Activated CD8-positive, alpha-beta memory T cell treated with anti-CD3 and anti-CD28 coated beads, Interleukin-2, amount 50 U/mL, for 1 hour (primary cell): Measurements from ENCODE around the gene SIGLEC6.
"Not testable (repeated sequence)": the region's sequence is repeated elsewhere in the genome, so short reads cannot be mapped to it uniquely, and the experiment has no call there.

Experiments used
- DNase-seq: peaks from one replicate; pipeline ENCODE4 v3.0.0-alpha.2; 2020; ENCODE audit errors: extremely low read depth

SIGLEC6 gene

DNA sequence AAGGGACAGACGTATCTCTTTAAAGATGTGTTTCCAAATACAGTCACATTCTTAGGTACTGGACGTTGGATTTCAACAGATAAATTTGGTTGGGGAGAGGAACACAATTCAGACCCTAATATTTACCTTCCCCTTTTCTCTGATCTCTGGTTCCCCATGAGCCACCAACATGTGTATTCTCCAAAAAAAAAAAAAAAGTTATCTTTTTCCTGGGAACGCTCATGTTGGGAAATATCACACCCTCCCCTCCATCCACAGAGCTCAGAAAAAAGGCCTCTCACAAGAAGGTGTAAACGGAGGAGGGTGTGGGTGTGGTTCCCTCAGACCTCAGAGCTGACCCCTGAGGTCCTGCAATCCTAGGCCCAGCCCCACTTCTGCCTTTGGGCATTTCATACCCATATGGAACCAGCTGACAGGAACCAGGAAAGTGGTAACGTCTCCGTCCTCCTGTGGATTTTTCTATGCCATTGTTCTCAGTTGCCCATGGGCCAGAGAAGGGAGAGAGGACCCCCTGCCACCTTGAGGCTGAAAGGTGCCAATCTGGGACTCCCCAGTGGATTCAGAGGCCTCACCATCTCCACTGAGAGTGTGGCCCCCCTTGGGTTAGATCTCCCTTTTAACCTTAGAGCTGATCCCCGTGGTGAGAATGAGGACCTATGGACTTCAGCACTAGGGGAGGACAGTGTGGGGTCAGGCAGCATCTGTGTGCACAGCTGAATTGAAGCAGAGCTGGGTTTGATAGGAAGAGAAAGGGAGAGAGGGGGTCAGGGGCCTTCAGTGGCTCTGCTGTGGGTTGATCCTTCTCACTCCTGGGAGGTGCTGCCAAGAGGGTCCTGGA is 21.4 kb downstream of the SIGLEC6 start:
- no peak for DNase-seq

GRCh38 chr19:51508059-51508733 is 23.3 kb downstream of the SIGLEC6 start:
- DNase-seq: no peak

DNA sequence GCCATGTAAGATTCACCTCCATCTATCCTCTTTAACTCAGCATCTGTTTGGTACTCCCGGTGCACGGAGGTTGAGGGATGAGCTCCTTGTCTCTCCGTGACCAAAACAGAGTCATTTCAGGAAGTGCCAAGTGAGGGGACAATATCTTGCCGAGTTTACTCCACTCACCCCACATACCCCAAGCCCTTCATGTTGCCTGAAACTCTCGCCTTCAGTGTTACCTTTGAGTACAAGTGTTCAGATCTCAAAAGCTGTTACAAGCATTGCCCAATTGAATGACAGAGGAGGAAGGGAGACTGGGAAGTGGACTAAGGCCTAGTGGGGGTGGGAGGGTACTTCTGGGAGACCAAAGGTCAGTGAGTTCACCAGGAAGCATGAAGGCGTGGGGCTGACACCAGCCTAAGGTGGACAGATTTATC is 23.8 kb downstream of the SIGLEC6 start:
- no peak for DNase-seq

DNA sequence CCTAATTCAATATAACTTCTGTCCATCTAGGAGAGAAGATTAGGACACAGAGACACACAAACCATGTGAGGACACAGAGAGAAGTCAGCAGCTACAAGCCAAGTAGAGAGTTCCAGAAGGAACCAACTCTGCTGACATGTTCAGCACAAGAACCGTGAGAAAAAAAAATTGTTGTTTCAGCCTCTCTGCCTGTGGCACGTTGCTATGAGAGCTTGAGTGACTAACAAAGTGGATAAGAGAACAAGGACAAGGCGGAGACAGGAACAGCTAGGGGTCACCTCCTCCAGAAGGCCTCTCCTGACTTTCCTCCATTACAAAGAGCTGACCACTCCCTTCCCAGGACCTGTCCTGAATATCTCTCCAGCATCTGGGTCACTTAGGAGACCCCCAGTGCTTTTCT is 24.3 kb downstream of the SIGLEC6 start:
- no peak for DNase-seq

- no peak for DNase-seq
These were observed 25.6 kb downstream of the SIGLEC6 start for GRCh38 chr19:51505904-51506303.

- no peak for DNase-seq
These were observed 27.6 kb downstream of the SIGLEC6 start for GRCh38 chr19:51503896-51504295.

GRCh38 chr19:51503286-51503817 is 28.1 kb downstream of the SIGLEC6 start:
- DNase-seq: no peak

DNA sequence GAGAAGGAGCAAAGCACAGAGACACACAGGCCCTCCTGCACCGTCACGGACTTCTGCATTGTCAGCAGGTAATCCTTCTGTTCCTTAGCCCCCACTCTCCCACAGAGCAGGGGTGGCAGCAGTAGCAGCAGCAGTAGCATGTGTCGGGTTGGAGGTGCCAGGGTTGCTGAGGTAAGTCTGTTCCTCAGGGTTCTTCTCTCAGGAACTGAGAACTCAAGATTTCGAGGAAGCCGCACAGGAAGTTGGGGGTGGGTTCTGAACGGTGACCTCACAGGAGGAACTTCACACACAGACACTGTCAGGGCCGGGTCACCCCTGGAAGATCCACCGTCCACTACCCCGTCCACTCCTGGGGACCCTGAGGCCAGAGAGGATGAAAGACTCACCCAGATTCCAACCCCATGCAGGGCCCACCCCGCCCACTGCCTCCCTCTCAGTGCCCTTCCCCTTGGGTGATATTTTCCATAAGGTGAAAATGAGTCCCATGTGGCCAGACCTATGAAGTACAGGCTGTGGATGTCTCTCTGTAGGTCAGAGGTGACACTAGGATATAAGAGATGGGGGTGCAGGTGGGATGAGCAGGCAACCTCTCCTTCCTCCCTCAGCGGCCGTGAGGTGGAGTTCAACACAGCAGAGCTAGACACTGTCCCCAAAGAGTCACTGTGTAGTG is 29.7 kb downstream of the SIGLEC6 start, which contains the start of gene SIGLEC12:
Gene SIGLEC12 (minus strand): TSS at position 207 of the 670 bp plus-strand sequence. CDS start 67 bp downstream, at position 140.
- no peak for DNase-seq

- not testable (repeated sequence) for DNase-seq
These were observed 30.5 kb downstream of the SIGLEC6 start for GRCh38 chr19:51500931-51501330.

- DNase-seq: no peak
These were observed 33.8 kb downstream of the SIGLEC6 start for GRCh38 chr19:51497666-51498065.

GRCh38 chr19:51493776-51494175 is 37.7 kb downstream of the SIGLEC6 start:
- DNase-seq: no peak

DNA sequence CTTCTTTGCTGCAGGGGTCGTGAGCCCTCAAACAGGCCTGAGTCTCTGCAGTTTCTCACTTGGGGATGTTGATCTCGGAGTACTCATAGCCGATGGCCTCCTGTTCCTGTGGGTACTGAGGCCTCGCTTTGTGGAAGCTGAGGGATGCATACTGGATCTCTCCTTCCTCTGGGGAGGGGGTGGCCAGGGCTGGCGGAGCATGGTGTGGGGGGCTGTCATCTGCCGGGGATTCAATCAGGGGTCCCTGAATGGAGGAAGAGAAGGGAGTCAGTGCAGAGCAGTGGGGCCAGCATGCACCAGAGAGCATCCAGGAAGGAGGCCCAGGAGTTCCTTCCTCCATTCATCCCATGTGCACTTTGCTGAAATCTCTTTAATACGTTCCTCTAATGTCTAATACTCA is 39.9 kb downstream of the SIGLEC6 start:
- no peak for DNase-seq

- DNase-seq: no peak
These were observed 40.8 kb downstream of the SIGLEC6 start for GRCh38 chr19:51490676-51491075.

- no peak for DNase-seq
These were observed 42.4 kb downstream of the SIGLEC6 start for GRCh38 chr19:51489113-51489512.

DNA sequence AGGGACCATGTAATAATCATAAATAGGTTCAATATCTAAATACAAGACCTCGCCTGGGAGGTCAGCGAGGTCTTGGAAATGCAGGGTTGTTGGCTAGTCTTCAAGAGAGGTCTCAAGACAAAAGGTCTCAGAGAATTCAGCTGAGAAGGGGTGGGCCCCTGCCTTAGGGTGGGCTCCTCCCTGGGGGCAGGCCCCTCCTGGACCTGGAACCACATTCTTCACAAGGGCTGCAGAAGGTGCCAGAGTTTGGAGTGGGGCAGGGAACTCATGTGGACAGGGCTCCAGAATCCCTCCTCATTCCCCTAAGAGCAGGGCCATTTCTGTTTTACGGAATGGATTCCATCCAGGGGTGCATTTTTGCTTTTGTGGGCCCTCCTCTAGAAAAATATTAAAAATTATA is 43.0 kb downstream of the SIGLEC6 start:
- no peak for DNase-seq

- DNase-seq: no peak
These were observed 45.4 kb downstream of the SIGLEC6 start for GRCh38 chr19:51485960-51486660.

- no peak for DNase-seq
These were observed 50.9 kb downstream of the SIGLEC6 start for GRCh38 chr19:51480590-51480989.

- DNase-seq: no peak
These were observed 51.7 kb downstream of the SIGLEC6 start for GRCh38 chr19:51479531-51480331.

DNA sequence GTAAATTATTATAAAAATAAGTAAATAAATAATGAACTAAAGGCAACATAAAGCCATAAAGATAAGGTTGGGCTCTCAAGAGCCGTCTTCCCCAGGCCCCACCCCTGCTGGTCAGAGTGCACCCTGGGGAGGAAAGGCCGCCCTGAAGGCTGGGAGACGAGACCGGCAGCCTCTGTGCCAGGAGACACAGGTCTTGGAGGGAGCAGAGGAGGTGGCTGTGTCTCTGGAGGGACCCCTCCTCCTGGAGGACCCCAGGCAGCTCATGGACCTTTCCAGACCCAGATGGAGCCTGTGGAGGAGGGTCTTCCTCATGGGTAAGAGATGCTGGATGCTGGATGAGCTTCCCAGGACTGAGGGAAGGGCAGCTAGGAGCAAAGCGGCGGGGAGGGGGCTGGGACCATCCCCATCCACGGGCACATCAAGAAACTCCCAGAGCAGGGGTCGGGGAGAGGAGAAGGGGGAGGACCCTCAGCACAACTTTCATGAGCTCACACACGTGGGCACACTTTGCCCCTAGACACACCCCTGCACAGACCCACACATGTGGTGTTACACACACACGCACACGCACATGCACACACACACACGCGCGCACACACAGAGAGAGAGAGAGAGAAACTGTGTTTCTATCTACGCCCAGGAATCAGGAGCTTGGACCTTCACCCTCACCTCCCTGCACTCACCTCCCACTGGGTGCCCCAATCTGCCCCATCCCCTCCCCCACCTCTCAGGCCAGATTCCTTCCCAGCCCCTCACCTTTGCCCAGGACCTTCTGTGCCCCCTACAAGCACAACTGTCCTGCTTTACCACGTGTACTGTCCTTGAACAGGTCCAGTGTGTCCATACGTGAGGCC is 52.9 kb downstream of the SIGLEC6 start, which contains the start of gene CEACAM18:
Gene CEACAM18 (plus strand): TSS at position 159 of the 854 bp plus-strand sequence.
- DNase-seq: no peak

DNA sequence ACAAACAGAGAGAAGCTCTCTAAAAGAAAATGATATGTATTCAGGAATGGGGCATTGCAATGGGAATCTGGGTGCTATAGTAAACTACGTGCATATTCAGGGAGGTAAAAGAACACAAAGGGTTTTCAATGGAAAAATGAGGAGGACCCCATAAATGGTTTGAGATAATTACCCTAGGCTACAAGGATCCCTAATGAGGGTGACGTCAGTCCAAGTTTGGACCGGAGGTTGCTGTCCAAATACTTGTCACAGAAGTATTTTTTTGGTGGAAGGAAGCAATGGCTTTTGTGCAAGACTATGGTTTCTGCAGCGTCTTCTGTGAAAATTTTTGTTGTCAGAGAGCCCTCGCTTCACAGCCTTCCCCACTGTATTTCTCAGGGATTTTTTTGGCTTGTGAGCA is 54.1 kb downstream of the SIGLEC6 start:
- no peak for DNase-seq
